HG03460 (cell line): Measurements from ENCODE around the gene ADAMTS8.
"Not testable (repeated sequence)": the region's sequence is repeated elsewhere in the genome, so short reads cannot be mapped to it uniquely, and the experiment has no call there.

Source experiments
- ATAC-seq: cut with Tn5 transposase; IDR thresholded peaks from one replicate; pipeline ENCODE4 v1.9.1; 2021; ENCODE audit not compliant: unreplicated experiment

The ADAMTS8 gene

GRCh38 chr11:130439876-130440275, 11.5 kb upstream of the ADAMTS8 start:
- no peak for ATAC-seq

GRCh38 chr11:130439160-130439519, 10.7 kb upstream of the ADAMTS8 start:
- ATAC-seq, result no peak

- ATAC-seq, result not testable (repeated sequence)
These were observed 10.2 kb upstream of the ADAMTS8 start for GRCh38 chr11:130438401-130439159.

- no peak for ATAC-seq
These were observed 9.4 kb upstream of the ADAMTS8 start for GRCh38 chr11:130437848-130438247.

DNA sequence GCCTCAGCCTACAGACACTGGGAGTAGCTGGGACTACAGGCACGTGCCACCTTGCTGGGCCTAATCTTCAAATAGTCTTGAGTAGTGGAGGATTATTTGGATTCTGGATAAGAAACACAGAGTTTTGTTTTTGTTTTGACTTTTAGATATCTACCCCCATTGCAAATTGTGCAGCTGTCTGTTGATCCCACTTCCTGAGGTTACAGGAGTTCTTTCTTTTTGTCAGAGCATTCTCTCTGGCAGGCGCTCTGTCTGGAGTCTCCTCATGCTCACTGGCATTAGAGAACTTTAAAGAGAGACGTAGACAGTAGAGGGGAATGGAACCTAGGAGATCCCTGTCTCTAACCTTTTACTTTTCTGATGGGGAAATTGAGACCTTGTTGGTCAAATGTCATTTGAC, 7.8 kb upstream of the ADAMTS8 start:
- ATAC-seq, result no peak

DNA sequence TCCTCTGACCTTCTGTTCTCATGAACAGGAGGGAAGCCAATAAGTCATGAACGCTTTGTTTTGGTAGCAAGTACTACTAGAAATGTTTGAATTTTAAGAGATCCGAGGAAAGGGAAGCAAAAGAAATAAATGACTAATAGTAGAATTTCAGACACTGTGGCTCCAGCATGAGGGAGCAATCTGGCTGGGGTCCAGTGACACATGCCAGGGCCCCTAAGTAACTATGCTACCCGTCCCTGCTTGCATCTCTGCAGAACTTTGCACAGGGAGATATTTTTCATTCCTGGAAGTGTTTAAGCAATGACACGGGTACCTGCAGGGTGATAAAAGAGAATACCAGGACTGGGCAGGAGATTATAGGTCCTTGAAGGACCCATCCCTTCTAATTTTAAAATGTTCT, 7.3 kb upstream of the ADAMTS8 start:
- no peak for ATAC-seq

DNA sequence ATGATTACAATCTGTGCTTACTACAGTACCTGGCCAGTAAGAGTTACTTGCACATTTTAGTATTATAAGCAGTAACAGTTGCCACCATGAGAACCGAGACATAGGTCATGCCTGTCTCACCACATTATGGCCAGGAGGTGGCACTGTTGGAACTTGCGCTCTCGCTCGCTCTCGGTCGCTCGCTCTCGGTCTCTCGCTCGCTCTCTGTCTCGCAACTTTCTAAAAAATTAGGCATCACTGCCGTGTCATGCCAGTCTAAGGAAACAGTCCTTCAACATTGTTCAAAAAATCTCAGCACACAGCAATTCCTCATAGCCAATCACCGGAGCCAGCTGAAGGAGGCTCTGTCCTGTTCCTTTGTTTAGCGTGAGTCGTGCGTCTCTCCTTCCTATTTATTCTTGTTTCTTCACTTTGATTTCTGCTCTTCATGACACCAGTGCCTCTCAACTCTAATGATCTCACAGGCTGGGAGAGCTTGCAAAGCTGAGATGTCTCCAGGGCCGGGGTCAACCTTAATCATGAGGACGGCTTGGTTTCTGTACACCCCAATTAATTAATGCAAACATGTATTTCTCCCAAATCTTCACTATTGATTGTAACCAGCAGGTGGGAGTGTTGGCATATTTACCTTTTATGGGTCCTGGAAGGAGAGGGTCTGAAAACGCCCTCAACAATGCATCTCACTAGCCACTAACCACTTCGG, 6.3 kb upstream of the ADAMTS8 start:
- peak; percentile 81 for ATAC-seq

DNA sequence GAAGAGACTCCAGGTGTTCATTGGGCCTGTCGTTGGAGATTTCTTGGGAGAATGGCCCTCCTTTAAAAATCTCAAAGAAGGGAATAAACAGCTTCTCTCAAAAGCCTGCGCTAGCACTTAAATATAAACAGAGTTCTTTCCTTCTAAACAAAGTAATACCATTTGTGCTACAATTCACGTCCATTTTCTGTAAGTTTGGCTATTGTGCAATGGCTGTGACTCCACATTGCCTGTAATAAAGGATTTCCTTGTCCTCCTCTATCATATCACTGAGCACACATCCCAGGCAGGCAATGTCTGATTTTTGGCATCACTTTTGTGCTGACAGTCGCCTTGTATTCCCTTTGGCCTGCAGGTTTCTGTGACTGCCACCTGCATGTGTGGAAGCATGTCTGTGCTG, 4.9 kb upstream of the ADAMTS8 start:
- no peak for ATAC-seq

- ATAC-seq, result no peak
These were observed 3.4 kb upstream of the ADAMTS8 start for GRCh38 chr11:130431801-130432200.

- peak; percentile 60 for ATAC-seq
These were observed 2.9 kb upstream of the ADAMTS8 start for GRCh38 chr11:130431331-130431773.

- no peak for ATAC-seq
These were observed 1.6 kb upstream of the ADAMTS8 start for GRCh38 chr11:130429983-130430382.

- no peak for ATAC-seq
These were observed 792 bp upstream of the ADAMTS8 start for GRCh38 chr11:130429120-130429681.

GRCh38 chr11:130427581-130428315, 661 bp downstream of the ADAMTS8 start:
- ATAC-seq, result no peak

DNA sequence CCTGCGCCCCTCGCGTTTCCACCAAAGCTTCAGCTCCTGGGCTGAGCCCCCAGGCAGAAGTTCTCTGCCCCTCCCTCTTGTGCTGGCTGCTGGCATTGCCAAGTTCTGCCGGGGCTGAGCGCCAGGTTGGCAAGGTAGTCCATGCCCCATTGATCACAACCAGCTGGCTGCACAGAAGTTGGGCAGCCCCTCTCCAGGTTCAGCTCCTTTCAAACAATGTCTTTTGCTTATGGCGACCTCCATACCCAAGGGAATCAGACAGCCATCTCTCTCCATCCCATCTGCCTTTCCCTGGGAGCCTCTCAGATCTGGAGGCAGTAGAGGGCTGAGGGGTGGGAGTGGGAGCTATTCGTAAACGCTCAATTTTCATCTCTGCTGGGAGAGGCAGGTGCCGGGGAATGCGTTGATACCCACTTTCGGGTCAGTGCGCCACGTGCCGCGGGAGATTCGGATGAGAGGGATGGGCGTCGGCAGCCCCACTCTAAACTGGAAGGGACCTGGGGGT, 1.5 kb downstream of the ADAMTS8 start:
- ATAC-seq, result no peak

GRCh38 chr11:130426223-130426836, 2.1 kb downstream of the ADAMTS8 start:
- no peak for ATAC-seq

DNA sequence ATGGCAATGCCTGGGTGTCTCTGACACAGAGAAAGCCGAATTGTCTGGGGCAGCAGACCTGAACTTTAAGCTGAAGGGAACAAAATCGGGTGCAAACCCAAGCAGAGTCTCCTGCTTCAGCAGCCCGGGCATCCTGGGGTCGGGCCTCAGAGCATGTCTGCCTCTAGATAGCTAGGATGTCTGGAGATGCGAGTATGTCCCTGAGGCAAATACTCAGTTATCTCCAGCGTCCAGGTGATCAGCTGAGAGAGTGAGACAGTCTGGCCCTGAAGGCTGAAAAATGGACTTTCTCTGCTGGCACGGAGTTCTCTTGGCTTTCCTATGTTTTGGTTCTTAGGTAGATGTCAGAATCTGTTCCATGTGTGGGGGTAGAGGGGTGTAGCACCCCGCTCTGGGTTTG, 3.3 kb downstream of the ADAMTS8 start:
- no peak for ATAC-seq

GRCh38 chr11:130424613-130425140, 3.7 kb downstream of the ADAMTS8 start:
- ATAC-seq, result no peak

DNA sequence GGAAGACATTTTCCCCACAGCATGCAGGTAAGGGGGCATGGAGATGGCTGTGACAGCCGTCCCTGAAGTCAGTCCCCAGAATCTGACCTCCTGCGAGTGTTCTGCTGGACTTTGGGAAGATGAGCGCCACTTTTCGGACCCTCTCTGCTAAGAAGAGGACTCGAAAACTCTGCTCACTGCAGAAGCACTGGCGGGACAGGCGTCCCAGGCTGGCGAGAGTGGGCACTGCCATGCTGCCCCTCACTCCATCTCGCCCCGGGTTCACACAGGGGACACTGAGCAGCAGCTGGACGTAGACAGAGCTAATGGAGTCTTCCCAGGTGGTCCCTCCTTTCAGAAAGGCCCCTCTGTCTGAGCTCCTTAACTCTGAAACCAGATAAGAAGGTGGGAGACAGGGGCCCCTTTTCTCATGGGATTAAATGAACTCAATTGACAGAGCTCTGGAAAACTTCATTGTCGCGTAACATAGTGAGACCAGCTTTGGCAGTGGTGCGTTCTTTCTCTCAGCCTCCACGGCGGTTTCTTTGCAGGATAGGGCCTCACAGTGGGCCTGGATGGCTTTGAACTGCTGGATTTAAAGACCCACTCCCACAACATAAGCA, 4.8 kb downstream of the ADAMTS8 start:
- no peak for ATAC-seq

- ATAC-seq, result no peak
These were observed 6.0 kb downstream of the ADAMTS8 start for GRCh38 chr11:130422251-130422995.

GRCh38 chr11:130421697-130422096, 6.7 kb downstream of the ADAMTS8 start:
- ATAC-seq, result no peak
